NCI-H2196 (cell line): ENCODE measurements around the gene SLC50A1.

ENCODE experiments used
- DNase-seq: peaks from one replicate; lab custom pipeline; 2025; ENCODE audit not compliant: unreplicated experiment; lab: John Stamatoyannopoulos, UW

SLC50A1 gene

GRCh38 chr1:155135415-155136028 lies at the start of gene SLC50A1:
SLC50A1 (plus strand) TSS chr1:155135852; CDS start chr1:155135912, 60 bp downstream.
- peak; percentile 96 for DNase-seq

GRCh38 chr1:155086128-155086741 lies 49.4 kb upstream of the SLC50A1 start:
- peak; percentile 59 for DNase-seq

- no peak for DNase-seq
Measured at GRCh38 chr1:155086856-155087535, 48.7 kb upstream of the SLC50A1 start.

GRCh38 chr1:155091071-155092051 lies 44.3 kb upstream of the SLC50A1 start:
- DNase-seq, result peak; percentile 84

GRCh38 chr1:155092131-155092530 lies 43.5 kb upstream of the SLC50A1 start:
- no peak for DNase-seq

- DNase-seq, result no peak
Measured at GRCh38 chr1:155092641-155093040, 43.0 kb upstream of the SLC50A1 start.

GRCh38 chr1:155093911-155094621 lies 41.6 kb upstream of the SLC50A1 start:
- DNase-seq, result peak; percentile 73

GRCh38 chr1:155094622-155094948 lies 41.1 kb upstream of the SLC50A1 start:
- DNase-seq, result no peak

GRCh38 chr1:155099331-155099730 lies 36.3 kb upstream of the SLC50A1 start:
- no peak for DNase-seq

GRCh38 chr1:155103325-155103724 lies 32.3 kb upstream of the SLC50A1 start:
- no peak for DNase-seq

- DNase-seq, result no peak
Measured at GRCh38 chr1:155104605-155105534, 30.8 kb upstream of the SLC50A1 start.

- DNase-seq, result no peak
Measured at GRCh38 chr1:155105604-155106011, 30.0 kb upstream of the SLC50A1 start.

GRCh38 chr1:155106862-155107261 lies 28.8 kb upstream of the SLC50A1 start:
- DNase-seq, result no peak

- DNase-seq, result no peak
Measured at GRCh38 chr1:155107309-155108264, 28.1 kb upstream of the SLC50A1 start.

GRCh38 chr1:155108296-155108695 lies 27.4 kb upstream of the SLC50A1 start:
- no peak for DNase-seq

GRCh38 chr1:155110381-155110780 lies 25.3 kb upstream of the SLC50A1 start:
- DNase-seq, result no peak

- DNase-seq, result no peak
Measured at GRCh38 chr1:155110826-155111225, 24.8 kb upstream of the SLC50A1 start.

- no peak for DNase-seq
Measured at GRCh38 chr1:155113450-155113980, 22.1 kb upstream of the SLC50A1 start.
